Calu3 (cell line): Measurements from ENCODE around the gene BBX. TPM values are rescaled to one million over a fixed set of nuclear protein-coding genes. Genes with fewer than 3 reads are reported as not detected.

Experiments used
- BruUV-seq: library from RNA; stranded (reverse); fragments of 400-500 nt; replicated peaks from 2 replicates; lab custom pipeline; 2021; lab: Mats Ljungman, UMichigan
- CTCF ChIA-PET: fragments of 300-600 bp; sonication (Branson Sonifier 250); formaldehyde crosslinking; loops from one replicate; lab custom pipeline; 2022; ENCODE audit warnings: antibody characterized with exemption; lab: Charles Lee
- DNase-seq: peaks from one replicate; pipeline ENCODE4 v3.0.0; 2022
- H3K27ac Mint-ChIP-seq: one replicate; pipeline ENCODE4 v1.8.0; 2022; ENCODE audit warnings: mixed read lengths; ENCODE audit not compliant: unreplicated experiment
- H3K27me3 Mint-ChIP-seq: one replicate; pipeline ENCODE4 v1.8.0; 2022; ENCODE audit warnings: mixed read lengths; ENCODE audit not compliant: unreplicated experiment
- H3K36me3 Mint-ChIP-seq: one replicate; pipeline ENCODE4 v1.8.0; 2022; ENCODE audit warnings: mild to moderate bottlenecking, moderate library complexity, mixed read lengths; ENCODE audit not compliant: insufficient read depth, unreplicated experiment
- H3K4me1 Mint-ChIP-seq: one replicate; pipeline ENCODE4 v1.8.0; 2022; ENCODE audit warnings: mild to moderate bottlenecking, low read depth, mixed read lengths; ENCODE audit not compliant: unreplicated experiment
- H3K4me3 Mint-ChIP-seq: one replicate; pipeline ENCODE4 v1.8.0; 2022; ENCODE audit warnings: mild to moderate bottlenecking, low read depth, moderate library complexity, mixed read lengths; ENCODE audit not compliant: unreplicated experiment
- H3K9me3 Mint-ChIP-seq: one replicate; pipeline ENCODE4 v1.8.0; 2022; ENCODE audit warnings: low read depth, mixed read lengths; ENCODE audit not compliant: unreplicated experiment
- intact Hi-C: fragments of 100-400 bp; cut with micrococcal nuclease; formaldehyde crosslinking; loops from one replicate; pipeline ENCODE4 v1.10.0; 2022; ENCODE audit not compliant: unreplicated experiment
- total RNA-seq: library from RNA; stranded (reverse); gene quantifications from 2 replicates; pipeline ENCODE4 v1.2.3, GENCODE V29; 2022
- TF ChIP-seq, protein P1 (sequence below): fragments of 200-600 bp; IDR thresholded peaks from one replicate; pipeline ENCODE4 v1.8.0; 2022; ENCODE audit warnings: antibody characterized with exemption; ENCODE audit not compliant: unreplicated experiment

The BBX gene
- total RNA-seq, 1 experiment from 2014 or later: 66.9 TPM

DNA sequence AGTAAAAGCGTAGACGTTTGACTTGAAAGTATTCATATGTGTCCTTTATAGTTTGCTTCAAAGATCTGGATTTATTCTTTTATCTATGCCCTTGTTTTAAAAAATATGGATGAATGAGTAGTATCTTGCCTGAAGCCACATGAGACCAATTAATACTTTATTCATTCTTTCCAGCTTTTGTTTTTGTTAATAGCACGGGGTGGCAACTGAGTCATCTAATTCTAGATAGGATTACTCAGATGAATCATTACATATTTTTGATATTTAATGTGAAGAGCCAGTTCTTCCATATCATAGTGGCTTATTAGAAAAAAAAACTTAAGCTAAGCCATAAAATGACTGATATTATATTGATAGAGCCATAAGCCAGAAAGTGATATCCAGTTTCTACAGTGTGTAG, 121.9 kb downstream of the BBX start:
- Mint-ChIP-seq H3K27me3 (no peaks in the 10 kb centered on the region), H3K36me3 (peaks cover 4% of the 10 kb centered on the region), H3K4me3 (no peak overlapping the region), H3K27ac (no peak overlapping the region), H3K4me1 (no peaks in the 10 kb centered on the region), H3K9me3 (no peaks in the 10 kb centered on the region)
- no TSS peak for BruUV-seq
- TF ChIP-seq, protein P1, sequence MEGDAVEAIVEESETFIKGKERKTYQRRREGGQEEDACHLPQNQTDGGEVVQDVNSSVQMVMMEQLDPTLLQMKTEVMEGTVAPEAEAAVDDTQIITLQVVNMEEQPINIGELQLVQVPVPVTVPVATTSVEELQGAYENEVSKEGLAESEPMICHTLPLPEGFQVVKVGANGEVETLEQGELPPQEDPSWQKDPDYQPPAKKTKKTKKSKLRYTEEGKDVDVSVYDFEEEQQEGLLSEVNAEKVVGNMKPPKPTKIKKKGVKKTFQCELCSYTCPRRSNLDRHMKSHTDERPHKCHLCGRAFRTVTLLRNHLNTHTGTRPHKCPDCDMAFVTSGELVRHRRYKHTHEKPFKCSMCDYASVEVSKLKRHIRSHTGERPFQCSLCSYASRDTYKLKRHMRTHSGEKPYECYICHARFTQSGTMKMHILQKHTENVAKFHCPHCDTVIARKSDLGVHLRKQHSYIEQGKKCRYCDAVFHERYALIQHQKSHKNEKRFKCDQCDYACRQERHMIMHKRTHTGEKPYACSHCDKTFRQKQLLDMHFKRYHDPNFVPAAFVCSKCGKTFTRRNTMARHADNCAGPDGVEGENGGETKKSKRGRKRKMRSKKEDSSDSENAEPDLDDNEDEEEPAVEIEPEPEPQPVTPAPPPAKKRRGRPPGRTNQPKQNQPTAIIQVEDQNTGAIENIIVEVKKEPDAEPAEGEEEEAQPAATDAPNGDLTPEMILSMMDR: no peak
- CTCF ChIA-PET: no interaction called here
- intact Hi-C loops: no loop called here
- DNase-seq: no peak

DNA sequence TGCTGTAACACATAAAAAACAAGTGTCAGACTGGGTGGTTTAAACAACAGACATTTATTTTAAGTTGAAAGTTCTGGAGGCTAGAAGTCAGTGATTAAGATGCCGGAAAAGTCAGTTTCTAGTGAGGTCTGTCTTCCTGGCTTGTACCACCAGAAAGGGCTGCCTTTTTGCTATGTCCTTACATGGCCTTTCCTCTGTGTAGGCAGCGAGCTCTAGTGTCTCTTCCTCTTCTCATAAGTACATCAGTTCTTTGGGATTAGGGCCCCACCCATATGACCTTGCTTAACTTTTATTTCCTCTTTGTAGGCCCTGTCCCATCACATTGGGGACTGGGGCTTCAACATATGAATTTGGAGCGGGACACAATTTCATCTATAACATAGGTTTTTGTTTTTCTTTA, 128.0 kb downstream of the BBX start:
- Mint-ChIP-seq H3K36me3 (peaks cover 4% of the 10 kb centered on the region), H3K4me1 (peaks cover 13% of the 10 kb centered on the region), H3K27ac (no peak overlapping the region), H3K9me3 (no peaks in the 10 kb centered on the region), H3K27me3 (no peaks in the 10 kb centered on the region), H3K4me3 (no peak overlapping the region)
- intact Hi-C loops: no loop called here
- DNase-seq: no peak
- no TSS peak for BruUV-seq
- CTCF ChIA-PET: no interaction called here
- TF ChIP-seq, protein P1: no peak

DNA sequence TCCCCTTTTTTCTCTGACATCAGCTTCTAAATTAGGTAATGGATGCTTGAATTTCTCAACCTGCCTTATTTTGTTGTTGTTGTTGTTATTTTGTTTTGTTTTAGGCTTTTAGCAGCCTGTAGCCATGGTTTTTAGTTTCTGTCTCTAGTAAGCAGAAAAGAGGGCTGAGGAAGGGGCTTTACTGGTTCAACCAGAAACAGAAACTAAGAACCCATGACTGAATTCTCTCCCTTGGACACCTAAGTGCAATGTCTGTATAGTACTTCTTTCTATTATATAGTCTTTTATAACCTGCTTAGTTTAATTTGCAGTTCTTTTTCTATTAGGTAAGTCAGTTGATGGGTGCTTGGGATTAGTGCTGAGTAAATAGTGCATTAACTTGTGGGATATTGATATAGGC, 129.0 kb downstream of the BBX start:
- TF ChIP-seq, protein P1: no peak
- intact Hi-C loops: no loop called here
- Mint-ChIP-seq H3K27ac (no peak overlapping the region), H3K4me1 (peaks cover 13% of the 10 kb centered on the region), H3K27me3 (no peaks in the 10 kb centered on the region), H3K4me3 (no peak overlapping the region), H3K36me3 (peaks cover 4% of the 10 kb centered on the region), H3K9me3 (no peaks in the 10 kb centered on the region)
- CTCF ChIA-PET: no interaction called here
- no TSS peak for BruUV-seq
- no peak for DNase-seq

DNA sequence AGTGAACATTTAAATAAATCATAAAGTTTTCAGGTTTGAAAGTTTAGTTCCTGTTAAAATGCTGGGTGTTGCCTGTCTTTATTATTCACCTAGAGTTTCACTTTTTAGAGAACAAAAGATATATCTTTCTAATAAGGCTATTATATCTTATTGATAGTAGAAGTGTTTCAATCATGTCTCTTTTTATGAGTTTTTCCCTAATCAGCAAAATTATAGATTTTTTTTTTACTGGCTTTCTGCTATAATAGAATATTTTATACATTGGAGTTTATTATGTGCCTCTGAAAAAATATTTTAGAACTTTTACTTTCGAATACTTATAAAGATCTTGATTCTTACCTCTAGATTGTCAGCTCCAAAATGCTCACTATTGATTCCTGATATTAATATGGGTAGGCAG, 131.5 kb downstream of the BBX start:
- DNase-seq: no peak
- Mint-ChIP-seq H3K9me3 (no peaks in the 10 kb centered on the region), H3K36me3 (no peaks in the 10 kb centered on the region), H3K27me3 (no peaks in the 10 kb centered on the region), H3K27ac (no peak overlapping the region), H3K4me3 (no peak overlapping the region), H3K4me1 (peaks cover 13% of the 10 kb centered on the region)
- intact Hi-C loops: no loop called here
- CTCF ChIA-PET: no interaction called here
- BruUV-seq: no TSS peak
- TF ChIP-seq, protein P1: no peak
